ENCODE results near the gene GCNT4. TPM values are rescaled to one million over a fixed set of nuclear protein-coding genes. Genes with fewer than 3 reads are reported as not detected.
A peak's percentile ranks its signal among the peaks of the same experiment; 100 is the strongest.
"Not testable (repeated sequence)": the region's sequence is repeated elsewhere in the genome, so short reads cannot be mapped to it uniquely, and the experiment has no call there.

GCNT4 gene
- total and polyA plus RNA-seq, 4 experiments from 2014 or later: 2.0 to 31.4 (median 16.5) TPM

GRCh38 chr5:75081510-75081909 is 29.2 kb upstream of the GCNT4 start:
- intact Hi-C loops (cut with micrococcal nuclease): no loop called here
- peaks cover 0 to 13% (median 5%) of the 10 kb centered on the region in 4 donors for H3K4me1 Mint-ChIP-seq
- no peaks in the 10 kb centered on the region for H3K9me3 ChIP-seq (ENCODE audit: control insufficient read depth in 1 of 2, low read length in 2 of 2)
- no peaks in the 10 kb centered on the region for H3K27me3 Mint-ChIP-seq
- no peak overlapping the region for H3K4me3 Mint-ChIP-seq
- no peak overlapping the region for H3K4me3 ChIP-seq (ENCODE audit: low read length in 2 of 2)
- no peaks in the 10 kb centered on the region for H3K36me3 ChIP-seq (ENCODE audit: insufficient read depth, low read length)
- POLR2A ChIA-PET (ENCODE audit: partially characterized antibody): no interaction called here
- H3K27ac ChIP-seq (ENCODE audit: low read depth, low read length): no peak overlapping the region
- H3K27me3 ChIP-seq (ENCODE audit: insufficient read depth, low read length): no peaks in the 10 kb centered on the region
- DNase-seq: no peak
- peaks cover 0 to 6% (median 0%) of the 10 kb centered on the region in 8 donors for H3K9me3 Mint-ChIP-seq
- CTCF ChIA-PET (ENCODE audit: partially characterized antibody): interaction anchor here (1.3 kb wide), 1 partner anchor 31 kb away, joined by 6 read pairs; no protein-coding TSS in a partner anchor
- H3K27ac Mint-ChIP-seq: peak overlapping the region in 1 of 7 donors; percentile 62
- no peaks in the 10 kb centered on the region for H3K36me3 Mint-ChIP-seq
- peaks cover 16% of the 10 kb centered on the region for H3K4me1 ChIP-seq (ENCODE audit: insufficient read depth, low read length)

GRCh38 chr5:75079346-75079745 is 27.0 kb upstream of the GCNT4 start:
- H3K4me1 ChIP-seq (ENCODE audit: insufficient read depth, low read length): peaks cover 16% of the 10 kb centered on the region
- H3K9me3 Mint-ChIP-seq; intact Hi-C loops (cut with micrococcal nuclease); H3K4me3 ChIP-seq (ENCODE audit: low read length in 2 of 2); H3K36me3 ChIP-seq (ENCODE audit: insufficient read depth, low read length); H3K27me3 ChIP-seq (ENCODE audit: insufficient read depth, low read length); H3K9me3 ChIP-seq (ENCODE audit: control insufficient read depth in 1 of 2, low read length in 2 of 2); H3K4me3 Mint-ChIP-seq; H3K27me3 Mint-ChIP-seq; DNase-seq; H3K36me3 Mint-ChIP-seq; H3K27ac ChIP-seq (ENCODE audit: low read depth, low read length): not testable (repeated sequence)
- POLR2A ChIA-PET (ENCODE audit: partially characterized antibody): interaction anchor here (1.0 kb wide), 1 partner anchor 22 kb away, joined by 3 read pairs; no protein-coding TSS in a partner anchor
- peaks cover 4 to 26% (median 15%) of the 10 kb centered on the region in 4 donors for H3K4me1 Mint-ChIP-seq
- CTCF ChIA-PET (ENCODE audit: partially characterized antibody): interaction anchor here (1.2 to 1.5 kb wide), 2 partner anchors 7 to 19 kb away, joined by 3 read pairs; no protein-coding TSS in a partner anchor
- peak overlapping the region in 2 of 7 donors; percentile 29 to 47 for H3K27ac Mint-ChIP-seq

GRCh38 chr5:75078027-75078426 is 25.7 kb upstream of the GCNT4 start:
- Mint-ChIP-seq H3K4me3 (peak overlapping the region in 3 of 8 donors; percentile 33 to 57 (median 52)), H3K36me3 (no peaks in the 10 kb centered on the region), H3K27me3 (no peaks in the 10 kb centered on the region), H3K4me1 (peaks cover 4 to 26% (median 15%) of the 10 kb centered on the region in 4 donors), H3K9me3 (no peaks in the 10 kb centered on the region), H3K27ac (peak overlapping the region in 2 of 7 donors; percentile 29 to 73)
- no peaks in the 10 kb centered on the region for H3K9me3 ChIP-seq (ENCODE audit: control insufficient read depth in 1 of 2, low read length in 2 of 2)
- peaks cover 16% of the 10 kb centered on the region for H3K4me1 ChIP-seq (ENCODE audit: insufficient read depth, low read length)
- no peaks in the 10 kb centered on the region for H3K27me3 ChIP-seq (ENCODE audit: insufficient read depth, low read length)
- CTCF ChIA-PET (ENCODE audit: partially characterized antibody): interaction anchor here (1.2 to 1.4 kb wide), 2 partner anchors 18 to 28 kb away, joined by 3 to 4 read pairs; no protein-coding TSS in a partner anchor
- intact Hi-C loops (cut with micrococcal nuclease): loop anchor here (1.0 kb wide), 1 partner anchor 21 kb away; no protein-coding TSS in a partner anchor
- POLR2A ChIA-PET (ENCODE audit: partially characterized antibody): interaction anchor here (0.8 to 2.5 kb wide), 6 partner anchors 16 to 28 kb away, joined by 3 to 13 read pairs (median 6); partner anchors contain the start of gene GCNT4
- H3K36me3 ChIP-seq (ENCODE audit: insufficient read depth, low read length): no peaks in the 10 kb centered on the region
- no peak overlapping the region for H3K4me3 ChIP-seq (ENCODE audit: low read length in 2 of 2)
- no peak overlapping the region for H3K27ac ChIP-seq (ENCODE audit: low read depth, low read length)
- peak; percentile 36 to 75 (median 66) for DNase-seq

- Histone ChIP-seq H3K9me3 (ENCODE audit: control insufficient read depth in 1 of 2, low read length in 2 of 2) (no peaks in the 10 kb centered on the region), H3K27ac (ENCODE audit: low read depth, low read length) (no peak overlapping the region), H3K27me3 (ENCODE audit: insufficient read depth, low read length) (no peaks in the 10 kb centered on the region), H3K36me3 (ENCODE audit: insufficient read depth, low read length) (no peaks in the 10 kb centered on the region), H3K4me1 (ENCODE audit: insufficient read depth, low read length) (no peaks in the 10 kb centered on the region), H3K4me3 (ENCODE audit: low read length in 2 of 2) (no peak overlapping the region)
- intact Hi-C loops (cut with micrococcal nuclease): no loop called here
- no peak overlapping the region for H3K4me3 Mint-ChIP-seq
- ChIA-PET CTCF (ENCODE audit: partially characterized antibody) (interaction anchor here (0.8 to 2.3 kb wide), 6 partner anchors 8 to 165 kb away, joined by 3 to 9 read pairs (median 3); partner anchors contain the start of gene ANKRD31), POLR2A (ENCODE audit: partially characterized antibody) (interaction anchor here (1.2 kb wide), 1 partner anchor 18 kb away, joined by 3 read pairs; no protein-coding TSS in a partner anchor)
- H3K36me3 Mint-ChIP-seq: no peaks in the 10 kb centered on the region
- H3K9me3 Mint-ChIP-seq: peaks cover 0 to 3% (median 0%) of the 10 kb centered on the region in 8 donors
- H3K4me1 Mint-ChIP-seq: peaks cover 4 to 15% (median 10%) of the 10 kb centered on the region in 4 donors
- no peak for DNase-seq
- H3K27ac Mint-ChIP-seq: no peak overlapping the region
- H3K27me3 Mint-ChIP-seq: no peaks in the 10 kb centered on the region
Observed at GRCh38 chr5:75072061-75072460, 19.7 kb upstream of the GCNT4 start.

- H3K27ac ChIP-seq (ENCODE audit: low read depth, low read length): no peak overlapping the region
- H3K27me3 ChIP-seq (ENCODE audit: insufficient read depth, low read length): no peaks in the 10 kb centered on the region
- DNase-seq: no peak
- Mint-ChIP-seq H3K27me3 (no peaks in the 10 kb centered on the region), H3K4me3 (no peak overlapping the region), H3K4me1 (peaks cover 4 to 10% (median 9%) of the 10 kb centered on the region in 4 donors), H3K36me3 (no peaks in the 10 kb centered on the region), H3K27ac (no peak overlapping the region), H3K9me3 (peaks cover 0 to 3% (median 0%) of the 10 kb centered on the region in 8 donors)
- intact Hi-C loops (cut with micrococcal nuclease): no loop called here
- H3K9me3 ChIP-seq (ENCODE audit: control insufficient read depth in 1 of 2, low read length in 2 of 2): no peaks in the 10 kb centered on the region
- POLR2A ChIA-PET (ENCODE audit: partially characterized antibody): interaction anchor here (1.2 kb wide), 1 partner anchor 17 kb away, joined by 3 read pairs; no protein-coding TSS in a partner anchor
- H3K4me1 ChIP-seq (ENCODE audit: insufficient read depth, low read length): no peaks in the 10 kb centered on the region
- H3K4me3 ChIP-seq (ENCODE audit: low read length in 2 of 2): no peak overlapping the region
- no peaks in the 10 kb centered on the region for H3K36me3 ChIP-seq (ENCODE audit: insufficient read depth, low read length)
- CTCF ChIA-PET (ENCODE audit: partially characterized antibody): interaction anchor here (1.6 to 2.3 kb wide), 3 partner anchors 18 to 166 kb away, joined by 3 to 9 read pairs (median 5); partner anchors contain the start of gene ANKRD31
Observed at GRCh38 chr5:75071100-75071499, 18.7 kb upstream of the GCNT4 start.

- no peak for DNase-seq
- Histone ChIP-seq H3K27me3 (ENCODE audit: insufficient read depth, low read length) (no peaks in the 10 kb centered on the region), H3K36me3 (ENCODE audit: insufficient read depth, low read length) (no peaks in the 10 kb centered on the region), H3K27ac (ENCODE audit: low read depth, low read length) (no peak overlapping the region), H3K4me3 (ENCODE audit: low read length in 2 of 2) (no peak overlapping the region), H3K4me1 (ENCODE audit: insufficient read depth, low read length) (peaks cover 11% of the 10 kb centered on the region), H3K9me3 (ENCODE audit: control insufficient read depth in 1 of 2, low read length in 2 of 2) (no peaks in the 10 kb centered on the region)
- Mint-ChIP-seq H3K4me3 (no peak overlapping the region), H3K4me1 (peaks cover 6 to 12% (median 8%) of the 10 kb centered on the region in 4 donors), H3K27me3 (no peaks in the 10 kb centered on the region), H3K36me3 (no peaks in the 10 kb centered on the region), H3K27ac (no peak overlapping the region), H3K9me3 (peaks cover 0 to 3% (median 0%) of the 10 kb centered on the region in 8 donors)
- ChIA-PET CTCF (ENCODE audit: partially characterized antibody) (no interaction called here), POLR2A (ENCODE audit: partially characterized antibody) (no interaction called here)
- intact Hi-C loops (cut with micrococcal nuclease): no loop called here
Observed at GRCh38 chr5:75067434-75067833, 15.1 kb upstream of the GCNT4 start.

GRCh38 chr5:75062925-75063531 is 10.7 kb upstream of the GCNT4 start:
- H3K27ac Mint-ChIP-seq: peak overlapping the region in 4 of 7 donors; percentile 8 to 31 (median 22)
- CTCF ChIA-PET (ENCODE audit: partially characterized antibody): no interaction called here
- H3K27ac ChIP-seq (ENCODE audit: low read depth, low read length): no peak overlapping the region
- POLR2A ChIA-PET (ENCODE audit: partially characterized antibody): interaction anchor here (0.8 kb wide), 1 partner anchor 11 kb away, joined by 3 read pairs; the partner anchor contains the start of gene GCNT4
- peak overlapping the region in 2 of 8 donors; percentile 27 to 36 for H3K4me3 Mint-ChIP-seq
- H3K9me3 ChIP-seq (ENCODE audit: control insufficient read depth in 1 of 2, low read length in 2 of 2): no peaks in the 10 kb centered on the region
- H3K4me1 Mint-ChIP-seq: peaks cover 24 to 49% (median 38%) of the 10 kb centered on the region in 4 donors
- no peaks in the 10 kb centered on the region for H3K27me3 Mint-ChIP-seq
- peaks cover 52% of the 10 kb centered on the region for H3K4me1 ChIP-seq (ENCODE audit: insufficient read depth, low read length)
- H3K36me3 Mint-ChIP-seq: no peaks in the 10 kb centered on the region
- no peaks in the 10 kb centered on the region for H3K36me3 ChIP-seq (ENCODE audit: insufficient read depth, low read length)
- no peaks in the 10 kb centered on the region for H3K27me3 ChIP-seq (ENCODE audit: insufficient read depth, low read length)
- H3K4me3 ChIP-seq (ENCODE audit: low read length in 2 of 2): no peak overlapping the region
- peaks cover 0 to 4% (median 0%) of the 10 kb centered on the region in 8 donors for H3K9me3 Mint-ChIP-seq
- intact Hi-C loops (cut with micrococcal nuclease): no loop called here
- DNase-seq: no peak
